ENCODE measurements around the gene C5orf52. TPM values are rescaled to one million over a fixed set of nuclear protein-coding genes. Genes with fewer than 3 reads are reported as not detected.

The C5orf52 gene
- total RNA-seq, 4 donors from 2014 or later: not detected

- intact Hi-C loops (cut with DNase I; ENCODE audit: low total_unique reads): no loop called here
- Histone ChIP-seq H3K27me3 (no peaks in the 10 kb centered on the region), H3K9me3 (no peaks in the 10 kb centered on the region), H3K4me3 (no peak overlapping the region), H3K4me1 (no peaks in the 10 kb centered on the region), H3K27ac (no peak overlapping the region), H3K36me3 (no peaks in the 10 kb centered on the region)
- no peak for DNase-seq
- TF ChIP-seq POLR2A (IDR thresholded peaks at IDR 0.05) (no peak), CTCF (IDR thresholded peaks at IDR 0.05) (no peak)
Measured at GRCh38 chr5:157657516-157657915, 13.8 kb upstream of the C5orf52 start.

- Histone ChIP-seq H3K9me3 (no peaks in the 10 kb centered on the region), H3K4me3 (no peak overlapping the region), H3K4me1 (no peaks in the 10 kb centered on the region), H3K27me3 (no peaks in the 10 kb centered on the region), H3K27ac (no peak overlapping the region), H3K36me3 (no peaks in the 10 kb centered on the region)
- intact Hi-C loops (cut with DNase I; ENCODE audit: low total_unique reads): no loop called here
- TF ChIP-seq POLR2A (IDR thresholded peaks at IDR 0.05) (no peak), CTCF (IDR thresholded peaks at IDR 0.05) (no peak)
- no peak for DNase-seq
Measured at GRCh38 chr5:157658893-157659292, 12.4 kb upstream of the C5orf52 start.

DNA sequence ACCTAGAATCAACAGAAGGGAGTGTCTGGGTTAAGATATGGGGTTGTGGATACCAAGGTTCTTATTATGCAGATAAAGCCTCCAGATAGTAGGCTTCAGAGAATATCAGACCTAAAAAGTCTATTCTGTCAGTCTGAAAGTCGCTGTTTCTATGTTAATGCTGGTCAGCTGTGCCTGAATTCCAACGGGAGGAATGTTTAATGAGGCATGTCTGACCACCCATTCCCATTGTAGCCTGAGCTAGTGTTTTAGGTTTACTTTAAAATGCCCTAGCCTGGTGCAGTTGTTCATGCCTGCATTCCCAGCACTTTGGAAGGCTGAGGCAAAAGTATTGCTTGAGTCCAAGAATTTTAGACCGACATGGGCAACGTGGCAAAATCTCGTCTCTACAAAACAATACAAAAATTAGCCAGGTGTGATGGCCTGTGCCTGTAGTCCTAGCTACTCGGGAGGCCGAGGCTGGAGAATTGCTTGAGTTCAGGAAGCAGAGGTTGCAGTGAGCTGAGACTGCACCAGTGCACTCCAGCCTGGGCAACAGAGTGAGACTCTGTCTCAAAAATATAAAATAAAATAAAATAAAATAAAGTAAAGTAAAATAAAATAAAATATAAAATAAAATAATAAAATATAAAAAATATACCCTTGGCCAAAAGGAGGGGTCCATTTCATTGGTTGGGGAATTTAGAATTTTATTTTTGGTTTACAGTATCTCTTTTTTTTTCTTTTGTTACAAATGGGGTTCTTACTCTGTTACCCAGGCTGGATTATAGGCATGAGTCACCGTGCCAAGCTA, 11.3 kb upstream of the C5orf52 start:
- TF ChIP-seq POLR2A (IDR thresholded peaks at IDR 0.05) (no peak), CTCF (IDR thresholded peaks at IDR 0.05) (no peak)
- intact Hi-C loops (cut with DNase I; ENCODE audit: low total_unique reads): no loop called here
- H3K4me3 ChIP-seq: no peak overlapping the region
- H3K27ac ChIP-seq: no peak overlapping the region
- H3K36me3 ChIP-seq: no peaks in the 10 kb centered on the region
- H3K27me3 ChIP-seq: no peaks in the 10 kb centered on the region
- no peak for DNase-seq
- H3K9me3 ChIP-seq: no peaks in the 10 kb centered on the region
- H3K4me1 ChIP-seq: no peaks in the 10 kb centered on the region

DNA sequence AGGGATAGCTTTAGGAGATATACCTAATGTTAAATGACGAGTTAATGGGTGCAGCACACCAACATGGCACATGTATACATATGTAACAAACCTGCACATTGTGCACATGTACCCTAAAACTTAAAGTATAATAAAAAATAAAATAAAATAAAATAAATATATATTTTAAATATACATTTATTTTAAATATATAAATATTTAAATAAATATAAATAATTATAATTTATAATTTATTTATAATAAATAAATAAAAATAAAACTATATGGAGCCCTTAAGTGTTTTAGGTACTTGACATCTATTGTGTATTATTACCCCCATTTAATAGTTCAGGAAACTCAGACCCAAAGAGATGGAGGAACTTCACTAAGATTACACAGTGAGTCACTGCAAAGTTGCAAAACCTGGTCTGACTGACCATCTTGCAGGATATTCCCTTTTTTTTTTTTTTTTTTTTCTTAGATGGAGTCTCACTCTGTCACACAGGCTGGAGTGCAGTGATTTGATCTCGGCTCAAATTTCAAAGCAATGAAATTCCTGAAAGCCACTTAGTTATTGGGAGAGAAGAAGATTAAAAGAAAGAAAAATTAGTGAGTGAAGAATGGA, 5.8 kb upstream of the C5orf52 start:
- H3K36me3 ChIP-seq: no peaks in the 10 kb centered on the region
- H3K27ac ChIP-seq: no peak overlapping the region
- no peaks in the 10 kb centered on the region for H3K4me1 ChIP-seq
- H3K9me3 ChIP-seq: no peaks in the 10 kb centered on the region
- intact Hi-C loops (cut with DNase I; ENCODE audit: low total_unique reads): no loop called here
- TF ChIP-seq POLR2A (IDR thresholded peaks at IDR 0.05) (no peak), CTCF (IDR thresholded peaks at IDR 0.05) (no peak)
- H3K4me3 ChIP-seq: no peak overlapping the region
- H3K27me3 ChIP-seq: no peaks in the 10 kb centered on the region
- DNase-seq: no peak

DNA sequence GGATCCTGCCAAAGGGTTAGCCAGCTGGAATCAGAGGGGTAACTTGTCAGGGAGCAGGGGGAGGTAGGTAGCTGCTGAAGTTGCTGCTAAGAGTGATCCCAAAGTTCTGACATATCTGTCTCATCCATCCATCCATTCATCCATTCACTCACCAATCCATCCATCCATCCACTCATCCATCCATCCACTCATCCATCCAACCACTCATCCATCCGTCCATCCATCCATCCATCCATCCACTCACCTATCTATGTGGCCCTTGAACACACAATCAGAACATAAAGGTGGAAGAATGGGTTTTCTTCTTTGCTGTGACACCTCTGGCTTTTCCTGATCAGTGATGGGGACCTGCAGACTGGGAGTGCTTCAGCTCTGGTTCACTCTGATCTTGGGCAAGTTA, 3.0 kb upstream of the C5orf52 start:
- no peaks in the 10 kb centered on the region for H3K9me3 ChIP-seq
- H3K4me1 ChIP-seq: no peaks in the 10 kb centered on the region
- intact Hi-C loops (cut with DNase I; ENCODE audit: low total_unique reads): no loop called here
- DNase-seq: no peak
- H3K36me3 ChIP-seq: no peaks in the 10 kb centered on the region
- no peak overlapping the region for H3K27ac ChIP-seq
- no peaks in the 10 kb centered on the region for H3K27me3 ChIP-seq
- H3K4me3 ChIP-seq: no peak overlapping the region
- TF ChIP-seq POLR2A (IDR thresholded peaks at IDR 0.05) (no peak), CTCF (IDR thresholded peaks at IDR 0.05) (no peak)

All from uterus (tissue), 4 donors.